GM19397 (cell line): ENCODE measurements around the gene WDFY2.
"Not testable (repeated sequence)": the region's sequence is repeated elsewhere in the genome, so short reads cannot be mapped to it uniquely, and the experiment has no call there.

Source experiments
- ATAC-seq: cut with Tn5 transposase; IDR thresholded peaks from one replicate; pipeline ENCODE4 v1.9.1; 2021; ENCODE audit warnings: mild to moderate bottlenecking, moderate library complexity; ENCODE audit not compliant: unreplicated experiment

WDFY2 gene

GRCh38 chr13:51663973-51664957, 80.0 kb downstream of the WDFY2 start:
- ATAC-seq: no peak

GRCh38 chr13:51665456-51665855, 81.2 kb downstream of the WDFY2 start:
- ATAC-seq: no peak

GRCh38 chr13:51666374-51666773, 82.1 kb downstream of the WDFY2 start:
- ATAC-seq: no peak

- ATAC-seq: no peak
Observed at GRCh38 chr13:51666839-51667238, 82.6 kb downstream of the WDFY2 start.

GRCh38 chr13:51668580-51669195, 84.4 kb downstream of the WDFY2 start:
- ATAC-seq: no peak

GRCh38 chr13:51673165-51673564, 88.9 kb downstream of the WDFY2 start:
- ATAC-seq: no peak

- no peak for ATAC-seq
Observed at GRCh38 chr13:51674276-51674675, 90.0 kb downstream of the WDFY2 start.

GRCh38 chr13:51675385-51675784, 91.1 kb downstream of the WDFY2 start:
- ATAC-seq: no peak

GRCh38 chr13:51675877-51676276, 91.6 kb downstream of the WDFY2 start:
- no peak for ATAC-seq

GRCh38 chr13:51676739-51677138, 92.5 kb downstream of the WDFY2 start:
- no peak for ATAC-seq

GRCh38 chr13:51678420-51678819, 94.2 kb downstream of the WDFY2 start:
- ATAC-seq: no peak

GRCh38 chr13:51679616-51680015, 95.4 kb downstream of the WDFY2 start:
- no peak for ATAC-seq

GRCh38 chr13:51681037-51681678, 96.9 kb downstream of the WDFY2 start:
- ATAC-seq: no peak

GRCh38 chr13:51682686-51683085, 98.4 kb downstream of the WDFY2 start:
- no peak for ATAC-seq

- no peak for ATAC-seq
Observed at GRCh38 chr13:51683597-51683996, 99.3 kb downstream of the WDFY2 start.

GRCh38 chr13:51684076-51684475, 99.8 kb downstream of the WDFY2 start:
- ATAC-seq: no peak

GRCh38 chr13:51687947-51688714, 103.9 kb downstream of the WDFY2 start:
- ATAC-seq: no peak

GRCh38 chr13:51688937-51689662, 104.8 kb downstream of the WDFY2 start:
- no peak for ATAC-seq

- no peak for ATAC-seq
Observed at GRCh38 chr13:51689663-51689996, 105.4 kb downstream of the WDFY2 start.

- not testable (repeated sequence) for ATAC-seq
Observed at GRCh38 chr13:51695677-51696076, 111.4 kb downstream of the WDFY2 start.
